ENCODE results near the gene KLRB1. TPM values are rescaled to one million over a fixed set of nuclear protein-coding genes. Genes with fewer than 3 reads are reported as not detected.

Gene KLRB1
- polyA plus RNA-seq, 1 of the 3 experiments (the other 2 are of a cell fraction), result not detected

- Histone ChIP-seq H3K9ac (no peak overlapping the region), H3K4me2 (no peak overlapping the region), H3K27ac (ENCODE audit: low read depth in 2 of 2, low read length in 1 of 2) (no peak overlapping the region), H3K27me3 (ENCODE audit: insufficient read depth) (no peaks in the 10 kb centered on the region), H3K4me1 (ENCODE audit: control insufficient read depth in 1 of 2, insufficient read depth in 2 of 2, low read depth in 1 of 2, low read length in 1 of 2) (no peaks in the 10 kb centered on the region), H3K9me2 (no peaks in the 10 kb centered on the region), H4K20me1 (ENCODE audit: insufficient read depth) (no peaks in the 10 kb centered on the region), H3K79me2 (ENCODE audit: insufficient read depth) (no peaks in the 10 kb centered on the region), H3K9me3 (no peaks in the 10 kb centered on the region), H3K36me3 (replicated peaks in 1 of 2; ENCODE audit: control insufficient read depth in 1 of 2, insufficient read depth in 2 of 2, low read length in 1 of 2) (no peaks in the 10 kb centered on the region), H3K4me3 (ENCODE audit: low read depth in 2 of 2, low read length in 1 of 2) (no peak overlapping the region), H3F3A (replicated peaks; ENCODE audit: insufficient read depth) (no peaks in the 10 kb centered on the region), H2AFZ (ENCODE audit: low read depth) (no peak overlapping the region)
- no peak for DNase-seq
- 44% methylated on average over 6 of the region's 6 CpGs for WGBS (ENCODE audit: low lambda C conversion rate)
- CTCF ChIA-PET, result no interaction called here
- TF ChIP-seq PBX3 (IDR thresholded peaks at IDR 0.05), result no peak
- TF ChIP-seq RXRA (IDR thresholded peaks at IDR 0.05; ENCODE audit: borderline replicate concordance, low read depth), result no peak
- no peak for TF ChIP-seq POLR2AphosphoS5 (IDR thresholded peaks at IDR 0.05; ENCODE audit: low read depth, low read length)
- TF ChIP-seq ZBTB33 (IDR thresholded peaks at IDR 0.05; ENCODE audit: borderline replicate concordance, low read depth), result no peak
- no peak for TF ChIP-seq IRF3 (IDR thresholded peaks at IDR 0.05; ENCODE audit: low read depth, low read length)
- TF ChIP-seq YY1 (IDR thresholded peaks at IDR 0.05; ENCODE audit: low read depth), result no peak
- no peak for TF ChIP-seq FOXM1 (IDR thresholded peaks at IDR 0.05; ENCODE audit: low read depth)
- TF ChIP-seq CTCF (IDR thresholded peaks at IDR 0.05), result no peak
- no peak for TF ChIP-seq NFIC (IDR thresholded peaks at IDR 0.05; ENCODE audit: borderline replicate concordance)
- no peak for TF ChIP-seq EP300 (IDR thresholded peaks at IDR 0.05; ENCODE audit: borderline replicate concordance in 1 of 2, low read depth in 1 of 2, low read length in 1 of 2)
- TF ChIP-seq MAX (IDR thresholded peaks at IDR 0.05; ENCODE audit: low read depth), result no peak
- TF ChIP-seq USF1 (IDR thresholded peaks at IDR 0.05; ENCODE audit: borderline replicate concordance, low read depth), result no peak
- TF ChIP-seq MEF2A (IDR thresholded peaks at IDR 0.05; ENCODE audit: borderline replicate concordance, low read depth), result no peak
- no peak for TF ChIP-seq REST (IDR thresholded peaks at IDR 0.05; ENCODE audit: low read depth, low read length)
- TF ChIP-seq TCF12 (IDR thresholded peaks at IDR 0.05), result no peak
- no peak for TF ChIP-seq MXI1 (IDR thresholded peaks at IDR 0.05; ENCODE audit: low read depth, low read length)
- TF ChIP-seq RCOR1 (IDR thresholded peaks at IDR 0.05; ENCODE audit: low read length), result no peak
- TF ChIP-seq NRF1 (IDR thresholded peaks at IDR 0.05; ENCODE audit: low read depth, low read length), result no peak
- POLR2A ChIA-PET, result no interaction called here
Measured at GRCh38 chr12:9619411-9620179, 11.9 kb upstream of the KLRB1 start.

Measured in SK-N-SH (cell line).